ENCODE results near the gene PML.

The PML gene

GRCh38 chr15:74032606-74033561 is 38.4 kb downstream of the PML start:
- Mint-ChIP-seq H3K36me3 (peaks cover 67% of the 10 kb centered on the region), H3K4me3 (no peak overlapping the region), H3K9me3 (no peaks in the 10 kb centered on the region), H3K27ac (peak overlapping the region; percentile 32), H3K27me3 (no peaks in the 10 kb centered on the region), H3K4me1 (no peaks in the 10 kb centered on the region)
- ATAC-seq, result no peak

DNA sequence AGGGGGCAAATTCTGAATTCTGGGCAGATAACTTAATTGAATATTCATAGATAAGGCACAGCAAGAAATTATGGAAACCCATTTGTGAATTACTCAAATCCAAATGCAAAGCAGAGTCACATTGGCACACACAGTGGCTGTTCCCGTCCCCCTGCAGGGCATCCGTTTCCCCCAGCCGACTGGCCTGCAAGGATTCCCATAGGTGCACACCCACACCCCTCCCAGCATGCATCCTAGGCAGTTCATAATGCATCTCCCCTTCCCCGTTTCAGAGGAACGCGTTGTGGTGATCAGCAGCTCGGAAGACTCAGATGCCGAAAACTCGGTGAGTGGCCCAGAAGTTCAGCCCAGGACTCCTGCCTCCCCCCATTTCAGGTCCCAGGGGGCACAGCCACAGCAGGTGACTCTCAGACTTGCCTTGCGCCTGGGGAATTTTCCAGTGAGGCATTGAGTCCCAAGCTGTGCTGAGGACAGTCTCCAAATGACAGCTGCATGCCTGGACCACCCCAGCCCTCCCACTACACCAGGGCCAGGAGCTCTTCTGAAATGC is 39.8 kb downstream of the PML start:
- H3K9me3 Mint-ChIP-seq, result no peaks in the 10 kb centered on the region
- no peak overlapping the region for H3K4me3 Mint-ChIP-seq
- no peak for ATAC-seq
- no peaks in the 10 kb centered on the region for H3K27me3 Mint-ChIP-seq
- H3K27ac Mint-ChIP-seq, result no peak overlapping the region
- no peaks in the 10 kb centered on the region for H3K4me1 Mint-ChIP-seq
- H3K36me3 Mint-ChIP-seq, result peaks cover 69% of the 10 kb centered on the region

DNA sequence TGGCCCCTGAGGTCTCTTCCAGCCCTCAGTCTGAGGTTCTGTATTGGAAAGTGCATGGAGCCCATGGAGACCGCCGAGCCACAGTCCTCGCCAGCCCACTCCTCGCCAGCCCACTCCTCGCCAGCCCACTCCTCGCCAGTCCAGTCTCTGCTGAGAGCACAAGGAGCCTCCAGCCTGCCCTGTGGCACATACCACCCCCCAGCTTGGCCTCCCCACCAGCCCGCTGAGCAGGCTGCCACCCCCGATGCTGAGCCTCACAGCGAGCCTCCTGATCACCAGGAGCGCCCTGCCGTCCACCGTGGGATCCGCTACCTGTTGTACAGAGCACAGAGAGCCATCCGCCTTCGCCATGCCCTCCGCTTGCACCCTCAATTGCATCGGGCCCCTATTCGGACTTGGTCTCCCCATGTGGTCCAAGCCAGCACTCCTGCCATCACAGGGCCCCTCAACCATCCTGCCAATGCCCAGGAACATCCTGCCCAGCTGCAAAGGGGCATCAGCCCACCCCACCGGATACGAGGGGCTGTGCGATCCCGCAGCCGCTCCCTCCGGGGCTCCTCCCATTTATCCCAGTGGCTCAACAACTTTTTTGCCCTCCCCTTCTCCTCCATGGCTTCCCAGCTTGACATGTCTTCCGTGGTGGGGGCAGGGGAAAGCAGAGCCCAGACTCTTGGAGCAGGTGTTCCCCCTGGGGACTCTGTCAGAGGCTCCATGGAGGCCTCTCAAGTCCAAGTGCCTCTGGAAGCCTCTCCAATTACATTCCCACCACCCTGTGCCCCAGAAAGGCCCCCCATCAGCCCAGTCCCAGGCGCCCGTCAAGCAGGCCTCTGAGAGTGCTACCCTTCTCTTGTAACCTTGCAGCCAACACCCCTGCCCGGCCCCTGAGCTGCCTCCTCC is 40.9 kb downstream of the PML start:
- Mint-ChIP-seq H3K9me3 (no peaks in the 10 kb centered on the region), H3K36me3 (peaks cover 63% of the 10 kb centered on the region), H3K4me3 (no peak overlapping the region), H3K27me3 (no peaks in the 10 kb centered on the region), H3K4me1 (no peaks in the 10 kb centered on the region), H3K27ac (no peak overlapping the region)
- ATAC-seq, result no peak

GRCh38 chr15:74036271-74037170 is 42.0 kb downstream of the PML start:
- Mint-ChIP-seq H3K27ac (peak overlapping the region; percentile 4), H3K36me3 (peaks cover 60% of the 10 kb centered on the region), H3K4me3 (no peak overlapping the region), H3K27me3 (no peaks in the 10 kb centered on the region), H3K9me3 (no peaks in the 10 kb centered on the region), H3K4me1 (no peaks in the 10 kb centered on the region)
- ATAC-seq, result no peak

DNA sequence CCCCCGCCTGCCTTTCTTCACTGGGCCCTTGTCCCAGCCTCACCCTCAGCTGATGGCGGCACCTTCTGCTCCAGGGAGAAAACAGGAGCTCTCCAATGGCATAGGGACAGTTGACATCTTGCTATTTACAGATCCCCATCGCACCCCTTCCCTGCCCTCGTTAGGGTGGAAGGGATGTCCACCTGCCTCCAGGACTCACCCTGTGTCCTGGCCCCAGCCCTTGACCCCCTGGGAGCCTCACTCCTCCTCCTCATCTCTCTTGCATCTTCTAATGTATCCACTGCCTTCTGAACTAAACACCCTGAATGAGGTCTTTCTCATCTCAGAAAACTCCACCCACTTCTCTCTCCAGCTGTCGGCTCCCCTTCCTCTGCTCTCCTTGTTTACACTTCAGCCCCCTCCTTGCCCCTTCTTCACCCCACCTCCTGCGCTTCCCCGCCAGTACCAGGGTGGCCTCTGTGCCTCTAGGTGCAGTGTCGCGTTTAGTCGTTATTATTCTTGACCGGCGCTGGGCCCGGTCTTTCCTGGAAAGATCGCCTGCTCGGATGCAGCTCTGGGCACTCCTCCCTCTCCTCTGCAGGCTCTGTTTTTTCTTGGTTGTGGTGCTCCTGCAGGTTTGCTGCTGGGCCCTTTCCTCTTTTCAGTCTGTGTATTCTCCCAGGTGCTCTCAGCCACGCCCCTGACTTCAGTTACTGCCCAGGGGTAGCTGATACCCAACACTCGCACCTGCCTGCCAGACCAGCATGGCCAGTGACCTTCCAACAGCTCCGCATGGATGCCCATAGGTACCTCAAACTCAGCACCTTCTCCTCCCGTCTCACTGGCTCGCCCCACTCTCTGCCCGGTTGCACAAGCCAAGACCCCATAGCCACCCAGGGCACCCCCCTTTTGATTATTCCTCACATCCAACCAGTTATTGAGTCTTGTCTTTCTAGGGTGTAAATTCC is 42.9 kb downstream of the PML start:
- H3K9me3 Mint-ChIP-seq, result no peaks in the 10 kb centered on the region
- no peaks in the 10 kb centered on the region for H3K27me3 Mint-ChIP-seq
- ATAC-seq, result no peak
- H3K4me1 Mint-ChIP-seq, result no peaks in the 10 kb centered on the region
- peaks cover 63% of the 10 kb centered on the region for H3K36me3 Mint-ChIP-seq
- H3K4me3 Mint-ChIP-seq, result no peak overlapping the region
- H3K27ac Mint-ChIP-seq, result peak overlapping the region; percentile 4

GRCh38 chr15:74038707-74039655 is 44.5 kb downstream of the PML start:
- Mint-ChIP-seq H3K4me1 (no peaks in the 10 kb centered on the region), H3K27ac (no peak overlapping the region), H3K27me3 (no peaks in the 10 kb centered on the region), H3K4me3 (no peak overlapping the region), H3K36me3 (peaks cover 69% of the 10 kb centered on the region), H3K9me3 (no peaks in the 10 kb centered on the region)
- no peak for ATAC-seq

DNA sequence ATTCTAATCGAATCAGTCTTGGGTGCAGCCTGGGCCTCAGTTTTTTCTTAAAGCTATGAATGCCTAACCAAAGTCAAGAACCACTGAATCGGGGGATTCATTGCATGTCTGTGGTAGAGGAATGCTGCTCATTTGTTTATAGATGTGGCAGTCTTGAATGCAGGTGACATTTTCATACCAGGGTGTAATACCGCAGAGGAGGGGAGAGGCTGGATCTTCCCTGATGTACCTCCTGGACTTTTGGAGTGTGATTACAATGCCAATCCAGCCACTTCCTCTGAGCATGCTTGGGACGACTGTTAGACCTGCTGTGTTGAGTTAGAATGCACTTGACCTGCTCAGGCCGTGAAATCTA is 45.1 kb downstream of the PML start:
- no peak for ATAC-seq
- Mint-ChIP-seq H3K9me3 (no peaks in the 10 kb centered on the region), H3K27me3 (no peaks in the 10 kb centered on the region), H3K4me1 (no peaks in the 10 kb centered on the region), H3K27ac (no peak overlapping the region), H3K36me3 (peaks cover 63% of the 10 kb centered on the region), H3K4me3 (no peak overlapping the region)

- Mint-ChIP-seq H3K4me1 (no peaks in the 10 kb centered on the region), H3K27me3 (no peaks in the 10 kb centered on the region), H3K4me3 (no peak overlapping the region), H3K36me3 (peaks cover 58% of the 10 kb centered on the region), H3K9me3 (no peaks in the 10 kb centered on the region), H3K27ac (no peak overlapping the region)
- ATAC-seq, result no peak
Measured at GRCh38 chr15:74040109-74040850, 45.8 kb downstream of the PML start.

GRCh38 chr15:74041311-74041756 is 46.8 kb downstream of the PML start:
- no peaks in the 10 kb centered on the region for H3K4me1 Mint-ChIP-seq
- no peaks in the 10 kb centered on the region for H3K27me3 Mint-ChIP-seq
- H3K36me3 Mint-ChIP-seq, result peaks cover 52% of the 10 kb centered on the region
- no peak overlapping the region for H3K27ac Mint-ChIP-seq
- ATAC-seq, result no peak
- H3K9me3 Mint-ChIP-seq, result no peaks in the 10 kb centered on the region
- no peak overlapping the region for H3K4me3 Mint-ChIP-seq

DNA sequence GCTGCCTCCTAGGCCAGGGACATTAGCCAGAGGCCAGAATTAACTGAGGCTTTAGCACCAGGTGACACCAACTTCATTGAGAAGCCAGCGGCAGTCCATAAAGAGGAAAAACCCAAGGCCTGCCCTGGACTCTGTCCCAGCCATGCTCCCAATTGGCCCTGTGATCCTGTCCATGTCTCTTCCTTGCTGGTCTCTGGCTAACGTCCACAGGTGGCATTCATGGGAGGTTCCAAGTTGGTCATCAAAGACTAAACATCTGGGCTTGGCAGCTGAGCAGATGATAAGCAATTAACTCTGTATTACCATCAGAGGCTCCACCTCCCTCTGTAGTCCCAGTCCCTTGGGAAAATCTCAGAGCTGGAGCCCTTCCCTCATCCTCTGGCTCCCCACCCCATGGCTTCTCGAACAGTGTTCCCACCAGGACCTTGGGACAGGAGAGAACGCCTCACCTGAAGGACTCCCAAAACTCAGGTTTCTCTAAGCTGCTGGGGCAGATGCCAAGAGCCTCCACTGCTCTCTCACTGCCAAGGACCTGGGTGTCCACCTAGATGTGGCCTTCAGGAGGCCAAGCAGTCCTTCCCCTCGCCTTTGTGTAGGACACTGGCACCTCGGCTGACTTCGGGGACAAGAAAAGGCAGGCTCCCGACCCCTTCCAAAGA is 47.4 kb downstream of the PML start:
- no peak for ATAC-seq
- no peaks in the 10 kb centered on the region for H3K4me1 Mint-ChIP-seq
- H3K36me3 Mint-ChIP-seq, result peaks cover 46% of the 10 kb centered on the region
- H3K27ac Mint-ChIP-seq, result no peak overlapping the region
- H3K27me3 Mint-ChIP-seq, result no peaks in the 10 kb centered on the region
- no peak overlapping the region for H3K4me3 Mint-ChIP-seq
- no peaks in the 10 kb centered on the region for H3K9me3 Mint-ChIP-seq

DNA sequence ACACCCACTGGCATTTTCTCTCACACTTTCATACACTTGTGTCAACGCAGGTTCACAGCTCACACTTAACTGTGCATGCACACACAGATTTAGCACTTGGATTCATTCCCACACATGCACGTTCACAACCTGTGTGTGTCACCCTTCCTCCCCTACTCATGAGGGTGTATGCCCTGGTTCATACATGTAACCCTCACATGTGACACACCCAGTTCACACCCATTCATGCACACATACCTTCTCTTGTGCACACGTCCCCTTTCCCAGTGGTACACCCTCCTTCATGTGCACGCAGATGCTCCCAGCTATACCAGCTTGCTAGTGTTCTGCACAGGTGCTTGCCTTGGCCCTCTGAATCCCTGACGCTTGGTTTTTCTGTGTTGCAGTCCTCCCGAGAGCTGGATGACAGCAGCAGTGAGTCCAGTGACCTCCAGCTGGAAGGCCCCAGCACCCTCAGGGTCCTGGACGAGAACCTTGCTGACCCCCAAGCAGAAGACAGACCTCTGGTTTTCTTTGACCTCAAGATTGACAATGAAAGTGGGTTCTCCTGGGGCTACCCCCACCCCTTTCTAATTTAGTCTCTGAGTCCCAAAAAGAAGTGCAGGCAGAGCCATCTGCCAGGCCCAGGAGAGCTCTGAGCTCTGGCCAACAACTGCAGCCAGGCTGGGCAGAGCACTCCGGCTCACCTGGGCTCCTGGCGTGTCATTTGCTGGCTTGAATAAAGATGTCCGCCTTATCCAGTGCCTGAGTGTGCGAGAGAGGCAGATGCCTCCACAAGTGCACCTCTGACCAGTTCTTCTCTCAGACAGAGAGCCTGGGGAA is 48.3 kb downstream of the PML start:
- H3K4me3 Mint-ChIP-seq, result no peak overlapping the region
- H3K27ac Mint-ChIP-seq, result no peak overlapping the region
- no peaks in the 10 kb centered on the region for H3K9me3 Mint-ChIP-seq
- peaks cover 37% of the 10 kb centered on the region for H3K36me3 Mint-ChIP-seq
- no peaks in the 10 kb centered on the region for H3K27me3 Mint-ChIP-seq
- peaks cover under 1% of the 10 kb centered on the region for H3K4me1 Mint-ChIP-seq
- ATAC-seq, result no peak
